Measurements from ENCODE around the gene SLC2A9.

DNA sequence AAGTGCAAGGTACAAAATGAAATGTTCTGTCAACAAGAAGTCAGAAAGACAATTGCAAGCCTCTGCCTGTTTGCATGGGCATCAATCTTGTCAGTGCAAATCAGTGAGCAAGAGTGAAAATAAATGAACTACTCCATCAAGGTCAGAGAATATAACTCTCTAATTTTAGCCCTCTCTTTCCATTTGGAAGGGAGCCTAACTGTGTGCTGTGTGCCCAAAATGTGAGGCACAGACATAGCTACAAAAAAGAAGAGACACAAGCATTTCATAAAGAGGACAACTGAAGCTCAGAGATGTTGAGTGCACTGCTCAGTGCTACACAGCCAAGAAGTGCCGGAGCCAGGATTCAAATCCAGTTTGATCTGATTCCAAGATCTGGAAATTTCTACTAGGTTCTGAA, 114.3 kb downstream of the SLC2A9 start:
- TF ChIP-seq, protein P1, sequence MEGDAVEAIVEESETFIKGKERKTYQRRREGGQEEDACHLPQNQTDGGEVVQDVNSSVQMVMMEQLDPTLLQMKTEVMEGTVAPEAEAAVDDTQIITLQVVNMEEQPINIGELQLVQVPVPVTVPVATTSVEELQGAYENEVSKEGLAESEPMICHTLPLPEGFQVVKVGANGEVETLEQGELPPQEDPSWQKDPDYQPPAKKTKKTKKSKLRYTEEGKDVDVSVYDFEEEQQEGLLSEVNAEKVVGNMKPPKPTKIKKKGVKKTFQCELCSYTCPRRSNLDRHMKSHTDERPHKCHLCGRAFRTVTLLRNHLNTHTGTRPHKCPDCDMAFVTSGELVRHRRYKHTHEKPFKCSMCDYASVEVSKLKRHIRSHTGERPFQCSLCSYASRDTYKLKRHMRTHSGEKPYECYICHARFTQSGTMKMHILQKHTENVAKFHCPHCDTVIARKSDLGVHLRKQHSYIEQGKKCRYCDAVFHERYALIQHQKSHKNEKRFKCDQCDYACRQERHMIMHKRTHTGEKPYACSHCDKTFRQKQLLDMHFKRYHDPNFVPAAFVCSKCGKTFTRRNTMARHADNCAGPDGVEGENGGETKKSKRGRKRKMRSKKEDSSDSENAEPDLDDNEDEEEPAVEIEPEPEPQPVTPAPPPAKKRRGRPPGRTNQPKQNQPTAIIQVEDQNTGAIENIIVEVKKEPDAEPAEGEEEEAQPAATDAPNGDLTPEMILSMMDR (IDR thresholded peaks at IDR 0.05): no peak
- TF ChIP-seq NPAS2 (CRISPR knock-in tag; IDR thresholded peaks at IDR 0.05; ENCODE audit: borderline replicate concordance) (no peak), ESRRA (IDR thresholded peaks at IDR 0.05; ENCODE audit: borderline replicate concordance, low read length) (no peak), POLR2A (IDR thresholded peaks at IDR 0.05; ENCODE audit: low read length) (no peak), EP300 (IDR thresholded peaks at IDR 0.05) (no peak), RNF2 (IDR thresholded peaks at IDR 0.05; ENCODE audit: borderline replicate concordance, low read depth) (no peak), KDM5A (IDR thresholded peaks at IDR 0.05) (no peak), FOSB (CRISPR knock-in tag; IDR thresholded peaks at IDR 0.05) (no peak), CEBPB (IDR thresholded peaks at IDR 0.05) (no peak), HOXB5 (CRISPR knock-in tag; IDR thresholded peaks at IDR 0.05) (no peak), TFCP2L1 (CRISPR knock-in tag; IDR thresholded peaks at IDR 0.05) (no peak)

All from A549 (cell line).